ENCODE results near the gene FHIT.

DNA sequence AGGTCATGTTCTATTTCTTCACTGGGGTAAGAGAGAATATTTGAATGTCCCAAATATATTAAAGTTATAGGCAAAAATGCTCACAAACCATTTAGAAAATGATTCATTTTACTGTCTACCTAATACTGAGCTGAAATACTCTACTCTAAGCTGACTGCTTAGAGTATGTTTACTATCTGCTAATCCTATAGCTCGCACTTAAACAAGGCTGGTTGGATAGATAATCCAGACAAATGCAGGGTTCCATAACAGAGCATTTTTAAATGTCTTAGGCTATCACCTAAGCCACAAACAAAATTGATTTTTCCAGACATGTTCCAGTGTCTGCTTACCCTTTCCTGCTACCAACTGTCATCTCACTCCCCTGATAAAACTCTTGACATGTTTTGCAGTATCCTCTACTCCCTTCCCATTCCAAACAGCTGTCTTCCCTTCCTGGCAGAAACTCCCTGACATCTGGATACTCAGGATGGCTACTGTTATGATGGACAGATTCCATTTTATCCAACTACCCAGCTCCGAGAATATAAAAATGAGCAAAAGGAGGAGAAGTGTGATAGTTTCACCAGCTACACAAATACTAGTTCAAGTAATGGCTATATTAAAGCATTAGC lies 1034.7 kb downstream of the FHIT start:
- TF ChIP-seq GATA1 (IDR thresholded peaks at IDR 0.05; ENCODE audit: low read depth, low read length) (no peak), POLR2A (IDR thresholded peaks at IDR 0.05; ENCODE audit: low read length) (no peak)

All from erythroblast (primary cell).